HEK293 (cell line): ENCODE results near the gene MTX2.

Source experiments
- BCL11B ChIP-seq: fragments of 450-650 bp; formaldehyde crosslinking; IDR thresholded peaks from 2 replicates; pipeline ENCODE4 v1.5.1; 2016; ENCODE audit warnings: low read depth, missing biosample characterization, missing genetic modification characterization
- ZNF157 ChIP-seq: fragments of 450-650 bp; formaldehyde crosslinking; IDR thresholded peaks from 2 replicates; pipeline ENCODE4 v1.5.1; 2016; ENCODE audit warnings: missing biosample characterization, missing genetic modification characterization
- ZSCAN30 ChIP-seq: fragments of 450-650 bp; IDR thresholded peaks from 2 replicates; pipeline ENCODE4 v1.5.1; 2018; ENCODE audit warnings: missing biosample characterization, mild to moderate bottlenecking, missing genetic modification characterization, moderate library complexity

DNA sequence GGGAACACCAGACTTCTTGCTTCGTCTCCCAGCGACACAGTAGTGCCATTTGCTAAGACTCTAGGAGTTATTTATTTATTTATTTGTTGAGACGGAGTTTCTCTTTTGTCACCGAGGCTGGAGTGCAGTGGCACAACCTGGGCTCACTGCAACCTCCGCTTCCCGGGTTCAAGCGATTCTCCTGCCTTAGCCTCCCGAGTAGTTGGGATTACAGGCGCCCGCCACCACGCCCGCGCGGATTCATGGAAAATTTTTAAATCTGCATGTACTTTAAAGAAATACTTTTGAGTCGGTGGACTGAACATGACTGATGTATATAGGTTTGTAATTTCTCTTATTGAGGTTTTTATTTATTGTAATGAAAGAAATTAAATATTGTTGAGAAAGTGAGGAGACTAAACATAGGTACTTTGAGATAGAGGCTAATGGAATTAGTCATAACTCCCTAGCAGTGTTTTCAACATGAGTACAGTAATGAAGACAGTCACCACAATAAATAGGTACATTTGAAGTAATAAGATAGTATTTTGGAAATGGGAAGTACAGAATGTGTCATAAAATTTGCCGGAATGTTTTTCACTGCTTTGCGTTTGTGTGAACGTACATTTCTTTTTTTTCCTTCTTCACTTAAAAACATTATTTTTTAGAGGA is 983 bp downstream of the MTX2 start:
- TF ChIP-seq ZNF157 (tag by site-specific recombination) (no peak), BCL11B (tag by site-specific recombination) (no peak), ZSCAN30 (tag by site-specific recombination) (no peak)
